Caco-2 (cell line): ENCODE results near the gene HIVEP3. TPM values are rescaled to one million over a fixed set of nuclear protein-coding genes. Genes with fewer than 3 reads are reported as not detected.

Experiments used
- BruUV-seq: library from RNA; stranded (reverse); fragments of 400-500 nt; replicated peaks from 2 replicates; lab custom pipeline; 2021; lab: Mats Ljungman, UMichigan
- CTCF ChIA-PET: fragments of 300-600 bp; sonication (Branson Sonifier 250); formaldehyde crosslinking; loops from one replicate; lab custom pipeline; 2022; ENCODE audit warnings: antibody characterized with exemption; lab: Charles Lee
- POLR2A ChIA-PET: fragments of 300-600 bp; sonication (Branson Sonifier 250); formaldehyde crosslinking; loops from one replicate; lab custom pipeline; 2022; ENCODE audit warnings: antibody characterized with exemption; lab: Charles Lee
- DNase-seq, 2 experiments: peaks; one replicate each; pipeline versions ENCODE4 v3.0.0 to v3.0.0-alpha.2; 2020 to 2022
- H3K27me3 ChIP-seq: replicated peaks from 2 replicates; pipeline ENCODE4 v1.6.0; 2011; ENCODE audit warnings: low read length; ENCODE audit not compliant: control insufficient read depth, insufficient read depth
- H3K36me3 ChIP-seq: 2 replicates; pipeline ENCODE4 v1.5.1; 2011; ENCODE audit warnings: low read length; ENCODE audit not compliant: control insufficient read depth, insufficient read depth
- H3K4me1 ChIP-seq: fragments of 250-450 bp; sonication (Bioruptor Pico); 2 replicates; pipeline ENCODE4 v1.5.1; 2020; ENCODE audit warnings: mild to moderate bottlenecking
- H3K4me3 ChIP-seq: 2 replicates; pipeline ENCODE4 v1.5.1; 2011; ENCODE audit warnings: low read depth, mild to moderate bottlenecking, control low read depth, low read length
- H3K9me3 ChIP-seq: fragments of 250-450 bp; sonication (Bioruptor Pico); 2 replicates; pipeline ENCODE4 v1.5.1; 2020; ENCODE audit warnings: mild to moderate bottlenecking, moderate library complexity
- H3K27ac Mint-ChIP-seq: one replicate; pipeline ENCODE4 v1.8.0; 2022; ENCODE audit warnings: mixed read lengths; ENCODE audit not compliant: unreplicated experiment
- H3K27me3 Mint-ChIP-seq: one replicate; pipeline ENCODE4 v1.8.0; 2022; ENCODE audit warnings: mixed read lengths; ENCODE audit not compliant: insufficient read depth, unreplicated experiment
- H3K36me3 Mint-ChIP-seq: one replicate; pipeline ENCODE4 v1.8.0; 2022; ENCODE audit warnings: mild to moderate bottlenecking, mixed read lengths; ENCODE audit not compliant: insufficient read depth, unreplicated experiment
- H3K4me1 Mint-ChIP-seq: one replicate; pipeline ENCODE4 v1.8.0; 2022; ENCODE audit warnings: low read depth, mixed read lengths; ENCODE audit not compliant: unreplicated experiment
- H3K4me3 Mint-ChIP-seq: one replicate; pipeline ENCODE4 v1.8.0; 2022; ENCODE audit warnings: mild to moderate bottlenecking, moderate library complexity, mixed read lengths; ENCODE audit not compliant: unreplicated experiment
- H3K9me3 Mint-ChIP-seq: one replicate; pipeline ENCODE4 v1.8.0; 2022; ENCODE audit warnings: mixed read lengths; ENCODE audit not compliant: unreplicated experiment
- intact Hi-C: fragments of 100-400 bp; cut with micrococcal nuclease; formaldehyde crosslinking; loops from one replicate; pipeline ENCODE4 v1.10.0; 2022; ENCODE audit not compliant: unreplicated experiment
- total RNA-seq: library from RNA; stranded (reverse); gene quantifications from 2 replicates; pipeline ENCODE4 v1.2.3, GENCODE V29; 2022
- TF ChIP-seq, protein P1 (sequence below), 2 experiments: fragments of 200-600 bp in 1 of 2; IDR thresholded peaks; 1 replicate in 1 of 2; 2 replicates in 1 of 2; pipeline versions ENCODE4 v1.5.1 to v1.8.0; 2011 to 2022; ENCODE audit warnings: antibody characterized with exemption in 1 of 2, control low read depth in 1 of 2, inconsistent platforms in 1 of 2, low read depth in 1 of 2, low read length in 1 of 2, mild to moderate bottlenecking in 1 of 2, moderate library complexity in 1 of 2; ENCODE audit not compliant: insufficient read depth in 1 of 2, severe bottlenecking in 1 of 2, unreplicated experiment in 1 of 2

The HIVEP3 gene
- total RNA-seq, 1 experiment from 2014 or later: 0.25 TPM

DNA sequence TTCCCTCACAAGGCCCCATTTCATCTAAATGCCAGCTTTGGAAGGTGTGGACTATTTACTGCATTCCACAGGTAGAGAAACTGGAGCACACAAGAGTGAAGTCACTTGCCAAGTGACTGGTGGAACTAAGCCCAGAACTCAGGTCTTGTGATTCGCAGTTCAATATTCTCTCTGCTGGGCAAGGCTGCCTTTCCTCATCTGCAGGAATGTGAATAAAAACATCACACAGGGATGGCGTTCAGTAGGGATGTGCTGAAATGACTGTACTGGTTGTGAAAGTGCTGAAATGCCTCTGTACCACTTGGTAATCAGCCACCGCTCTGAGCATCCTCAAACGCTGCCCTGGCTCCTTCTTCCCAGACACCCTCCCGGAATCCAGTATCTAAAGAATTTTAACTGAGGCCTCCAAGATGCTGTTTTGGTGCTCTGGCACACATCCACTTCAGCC, 145.6 kb downstream of the HIVEP3 start:
- TF ChIP-seq, protein P1, sequence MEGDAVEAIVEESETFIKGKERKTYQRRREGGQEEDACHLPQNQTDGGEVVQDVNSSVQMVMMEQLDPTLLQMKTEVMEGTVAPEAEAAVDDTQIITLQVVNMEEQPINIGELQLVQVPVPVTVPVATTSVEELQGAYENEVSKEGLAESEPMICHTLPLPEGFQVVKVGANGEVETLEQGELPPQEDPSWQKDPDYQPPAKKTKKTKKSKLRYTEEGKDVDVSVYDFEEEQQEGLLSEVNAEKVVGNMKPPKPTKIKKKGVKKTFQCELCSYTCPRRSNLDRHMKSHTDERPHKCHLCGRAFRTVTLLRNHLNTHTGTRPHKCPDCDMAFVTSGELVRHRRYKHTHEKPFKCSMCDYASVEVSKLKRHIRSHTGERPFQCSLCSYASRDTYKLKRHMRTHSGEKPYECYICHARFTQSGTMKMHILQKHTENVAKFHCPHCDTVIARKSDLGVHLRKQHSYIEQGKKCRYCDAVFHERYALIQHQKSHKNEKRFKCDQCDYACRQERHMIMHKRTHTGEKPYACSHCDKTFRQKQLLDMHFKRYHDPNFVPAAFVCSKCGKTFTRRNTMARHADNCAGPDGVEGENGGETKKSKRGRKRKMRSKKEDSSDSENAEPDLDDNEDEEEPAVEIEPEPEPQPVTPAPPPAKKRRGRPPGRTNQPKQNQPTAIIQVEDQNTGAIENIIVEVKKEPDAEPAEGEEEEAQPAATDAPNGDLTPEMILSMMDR (IDR thresholded peaks at IDR 0.05; ENCODE audit: insufficient read depth in 1 of 2, low read depth in 1 of 2, low read length in 1 of 2, severe bottlenecking in 1 of 2, unreplicated experiment in 1 of 2): no peak
- BruUV-seq: no TSS peak
- Mint-ChIP-seq H3K4me3 (no peak overlapping the region), H3K36me3 (no peaks in the 10 kb centered on the region), H3K9me3 (no peaks in the 10 kb centered on the region), H3K27ac (no peak overlapping the region), H3K4me1 (no peaks in the 10 kb centered on the region), H3K27me3 (peaks cover 2% of the 10 kb centered on the region)
- no peaks in the 10 kb centered on the region for H3K4me1 ChIP-seq
- no peaks in the 10 kb centered on the region for H3K27me3 ChIP-seq
- POLR2A ChIA-PET: no interaction called here
- CTCF ChIA-PET: no interaction called here
- H3K4me3 ChIP-seq: no peak overlapping the region
- no peaks in the 10 kb centered on the region for H3K9me3 ChIP-seq
- intact Hi-C loops: no loop called here
- H3K36me3 ChIP-seq: no peaks in the 10 kb centered on the region
- DNase-seq: no peak

DNA sequence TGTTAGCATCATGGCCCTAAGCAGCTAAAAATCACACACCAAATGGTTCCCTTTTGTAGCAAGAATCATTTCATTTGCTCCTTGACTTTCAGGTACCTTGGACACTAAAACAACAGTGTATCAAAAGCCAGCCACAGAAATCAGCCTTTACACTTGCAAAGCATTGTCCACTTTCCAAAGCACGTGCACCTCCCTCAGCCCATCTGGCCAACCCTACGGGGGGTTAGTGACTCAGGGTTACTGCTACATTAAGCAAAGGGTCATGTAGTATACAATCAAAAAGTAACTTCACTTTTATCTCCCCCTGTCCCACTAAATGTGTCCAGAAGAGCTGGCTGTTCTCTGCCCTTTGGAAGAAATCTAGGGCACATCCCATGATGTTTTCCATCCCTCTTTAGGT, 149.7 kb downstream of the HIVEP3 start:
- Mint-ChIP-seq H3K9me3 (no peaks in the 10 kb centered on the region), H3K27ac (no peak overlapping the region), H3K27me3 (peaks cover 15% of the 10 kb centered on the region), H3K4me3 (no peak overlapping the region), H3K4me1 (no peaks in the 10 kb centered on the region), H3K36me3 (no peaks in the 10 kb centered on the region)
- CTCF ChIA-PET: no interaction called here
- Histone ChIP-seq H3K9me3 (no peaks in the 10 kb centered on the region), H3K36me3 (no peaks in the 10 kb centered on the region), H3K4me3 (no peak overlapping the region), H3K4me1 (no peaks in the 10 kb centered on the region), H3K27me3 (no peaks in the 10 kb centered on the region)
- DNase-seq: no peak
- TF ChIP-seq, protein P1 (IDR thresholded peaks at IDR 0.05; ENCODE audit: insufficient read depth in 1 of 2, low read depth in 1 of 2, low read length in 1 of 2, severe bottlenecking in 1 of 2, unreplicated experiment in 1 of 2): no peak
- no TSS peak for BruUV-seq
- intact Hi-C loops: no loop called here
- POLR2A ChIA-PET: no interaction called here

DNA sequence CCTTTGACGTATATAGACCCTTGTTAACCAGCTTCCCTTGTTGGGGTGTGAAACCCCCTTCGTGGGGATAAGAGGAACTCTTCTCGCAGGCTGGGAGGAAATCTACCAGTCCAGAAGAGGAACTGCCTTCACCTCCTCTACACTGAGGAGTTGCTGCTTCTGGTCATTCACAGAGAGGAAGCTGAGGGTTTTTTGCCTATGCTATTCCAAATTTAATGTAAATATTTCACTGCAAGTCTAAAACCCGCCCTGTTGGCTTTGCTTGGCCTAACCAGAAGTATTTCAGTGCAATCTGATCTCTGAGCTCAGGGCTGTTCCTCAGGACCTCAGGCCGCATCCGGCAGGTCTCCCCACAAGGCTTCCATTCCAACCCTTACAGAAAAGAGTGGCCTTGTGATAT, 150.1 kb downstream of the HIVEP3 start:
- BruUV-seq: no TSS peak
- CTCF ChIA-PET: no interaction called here

More for the DNA sequence above, 150.1 kb downstream of the HIVEP3 start:
- Mint-ChIP-seq H3K36me3 (no peaks in the 10 kb centered on the region), H3K9me3 (no peaks in the 10 kb centered on the region), H3K4me1 (no peaks in the 10 kb centered on the region), H3K27ac (no peak overlapping the region), H3K27me3 (peaks cover 18% of the 10 kb centered on the region), H3K4me3 (no peak overlapping the region)
- TF ChIP-seq, protein P1 (IDR thresholded peaks at IDR 0.05; ENCODE audit: insufficient read depth in 1 of 2, low read depth in 1 of 2, low read length in 1 of 2, severe bottlenecking in 1 of 2, unreplicated experiment in 1 of 2): no peak
- Histone ChIP-seq H3K9me3 (no peaks in the 10 kb centered on the region), H3K4me3 (no peak overlapping the region), H3K36me3 (no peaks in the 10 kb centered on the region), H3K27me3 (no peaks in the 10 kb centered on the region), H3K4me1 (no peaks in the 10 kb centered on the region)
- POLR2A ChIA-PET: no interaction called here
- intact Hi-C loops: no loop called here
- no peak for DNase-seq
